ENCODE measurements around the gene KIFC1. TPM values are rescaled to one million over a fixed set of nuclear protein-coding genes. Genes with fewer than 3 reads are reported as not detected.

KIFC1 gene
- total RNA-seq, 1 experiment from 2014 or later, result 73.8 TPM

GRCh38 chr6:33440649-33441309 is 49.2 kb downstream of the KIFC1 start:
- H3K23ac ChIP-seq (ENCODE audit: insufficient read length, low read depth, low read length), result no peak overlapping the region
- no peak overlapping the region for H2BK20ac ChIP-seq (ENCODE audit: low read depth, low read length, poor library complexity, severe bottlenecking)
- Mint-ChIP-seq H3K4me1 (peaks cover 0 to 3% of the 10 kb centered on the region in 2 experiments; a peak in 1 of 4 replicates), H3K9me3 (no peaks in the 10 kb centered on the region), H3K36me3 (ENCODE audit: insufficient read depth in 1 of 3, low read depth in 3 of 3) (peaks cover 73 to 95% (median 93%) of the 10 kb centered on the region in 3 experiments), H3K27me3 (ENCODE audit: low read depth) (no peaks in the 10 kb centered on the region), H3K4me3 (no peak overlapping the region), H3K27ac (peak overlapping the region; percentile 9 to 73 (median 15); a peak in 4 of 7 replicates)
- WGBS (ENCODE audit: extremely low coverage, insufficient read length, low lambda C conversion rate), result no CpG with 5 or more reads among the region's 19 CpGs
- H3K56ac ChIP-seq (ENCODE audit: insufficient read length, low read depth, low read length), result no peak overlapping the region
- H3K27ac ChIP-seq (ENCODE audit: insufficient read length, low read depth, low read length), result no peak overlapping the region
- no peak overlapping the region for H2AK5ac ChIP-seq (ENCODE audit: insufficient read length, low read length)
- no peak overlapping the region for H2BK15ac ChIP-seq (ENCODE audit: low read depth, low read length)
- no peak overlapping the region for H4K5ac ChIP-seq (ENCODE audit: insufficient read length, low read depth, low read length)
- no peaks in the 10 kb centered on the region for H4K20me1 ChIP-seq (ENCODE audit: control insufficient read depth, insufficient read depth, insufficient read length)
- H3K9me3 ChIP-seq (ENCODE audit: control insufficient read depth, low read depth, low read length), result no peaks in the 10 kb centered on the region
- H2BK5ac ChIP-seq (ENCODE audit: insufficient read length, low read length), result no peak overlapping the region
- no peaks in the 10 kb centered on the region for H3K79me2 ChIP-seq (ENCODE audit: insufficient read depth, low read length)
- no peak overlapping the region for H4K91ac ChIP-seq (ENCODE audit: insufficient read length, low read depth, low read length)
- H3K79me1 ChIP-seq (ENCODE audit: insufficient read depth, low read depth, low read length, poor library complexity, severe bottlenecking), result no peaks in the 10 kb centered on the region
- no peak for TF ChIP-seq CTCF (conservative IDR thresholded peaks at IDR 0.05)
- no peaks in the 10 kb centered on the region for H3K27me3 ChIP-seq (ENCODE audit: insufficient read depth, low read length)
- H2BK120ac ChIP-seq (ENCODE audit: low read depth, low read length, poor library complexity, severe bottlenecking), result no peak overlapping the region
- no peaks in the 10 kb centered on the region for H3K23me2 ChIP-seq (ENCODE audit: insufficient read length, low read depth, low read length, poor library complexity, severe bottlenecking)
- H4K8ac ChIP-seq (replicated peaks; ENCODE audit: insufficient read length, low read depth, low read length), result no peak overlapping the region
- no peak overlapping the region for H3K4ac ChIP-seq (ENCODE audit: low read depth, low read length)
- no peak for DNase-seq
- no peak overlapping the region for H3T11ph ChIP-seq (ENCODE audit: low read length)
- no peak overlapping the region for H2BK12ac ChIP-seq (ENCODE audit: insufficient read length, low read depth, low read length)
- H3K4me1 ChIP-seq (ENCODE audit: insufficient read depth, low read length), result no peaks in the 10 kb centered on the region
- no peak overlapping the region for H3K9ac ChIP-seq (ENCODE audit: extremely low read depth, insufficient read length, low read length)
- H2AFZ ChIP-seq (ENCODE audit: low read length), result no peak overlapping the region
- no peak overlapping the region for H3K14ac ChIP-seq (ENCODE audit: insufficient read depth, low read length)
- H3K18ac ChIP-seq (ENCODE audit: insufficient read length, low read depth, low read length), result no peak overlapping the region
- no peak overlapping the region for H3K4me2 ChIP-seq (ENCODE audit: insufficient read depth, insufficient read length, low read length)
